HG03558 (cell line): ENCODE results near the gene SNX32.

Source experiments
- ATAC-seq: cut with Tn5 transposase; IDR thresholded peaks from one replicate; pipeline ENCODE4 v1.9.1; 2021; ENCODE audit warnings: moderate number of reproducible peaks; ENCODE audit not compliant: unreplicated experiment; ENCODE audit errors: extremely low read depth

The SNX32 gene

GRCh38 chr11:65854852-65855837 lies 21.4 kb downstream of the SNX32 start:
- ATAC-seq, result no peak

DNA sequence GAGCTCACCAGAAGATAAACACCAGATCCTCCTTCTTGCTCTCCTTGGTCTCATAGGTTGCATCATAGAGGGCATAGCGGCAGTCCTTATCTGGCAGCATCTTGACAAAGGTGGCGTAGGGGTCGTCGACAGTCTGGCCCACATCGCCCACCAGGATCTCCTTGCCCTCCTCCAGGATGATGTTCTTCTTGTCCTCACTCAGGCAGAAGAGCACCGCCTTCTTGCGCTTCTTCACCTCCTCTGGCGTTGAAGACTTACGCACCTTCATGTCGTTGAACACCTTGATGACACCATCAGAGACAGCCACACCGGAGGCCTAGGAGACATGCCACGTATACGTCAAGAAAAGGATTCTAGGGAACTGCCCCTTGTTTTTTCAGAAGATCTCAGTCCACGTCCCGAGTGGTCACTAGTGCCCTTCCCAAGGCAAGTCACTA lies 22.2 kb downstream of the SNX32 start:
- ATAC-seq, result no peak

- ATAC-seq, result no peak
These were observed 23.1 kb downstream of the SNX32 start for GRCh38 chr11:65856689-65857499.

GRCh38 chr11:65857500-65857852 lies 23.7 kb downstream of the SNX32 start:
- no peak for ATAC-seq

GRCh38 chr11:65857853-65858680 lies 24.3 kb downstream of the SNX32 start, which contains the start of gene CFL1:
TSS of gene CFL1 (minus strand) at chr11:65858180. CDS start at chr11:65858099, 81 bp downstream.
- peak; percentile 26 for ATAC-seq

- ATAC-seq, result no peak
These were observed 24.9 kb downstream of the SNX32 start for GRCh38 chr11:65858681-65859087.

- peak; percentile 31 for ATAC-seq
These were observed 25.5 kb downstream of the SNX32 start for GRCh38 chr11:65859095-65859811.

- no peak for ATAC-seq
These were observed 26.1 kb downstream of the SNX32 start for GRCh38 chr11:65859812-65860277.

GRCh38 chr11:65860278-65861164 lies 26.8 kb downstream of the SNX32 start, which contains the start of gene MUS81:
TSS of gene MUS81 (plus strand) at chr11:65860433. CDS start at chr11:65860754, 321 bp downstream.
- no peak for ATAC-seq

DNA sequence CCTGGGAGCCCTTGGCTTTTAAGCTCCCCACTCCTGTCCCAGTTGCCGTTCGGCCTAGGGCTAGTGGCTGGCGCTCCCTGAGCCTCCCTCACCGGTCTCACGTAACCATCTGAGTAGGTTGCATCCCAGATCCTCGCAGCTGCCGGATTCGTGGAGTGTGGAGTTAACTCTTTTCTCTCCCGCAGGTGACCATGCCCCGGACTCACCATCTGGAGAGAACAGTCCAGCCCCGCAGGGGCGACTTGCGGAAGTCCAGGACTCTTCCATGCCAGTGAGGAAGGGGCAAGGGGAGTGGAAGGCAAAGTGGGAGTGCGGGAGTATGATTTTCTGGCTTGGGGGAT lies 27.4 kb downstream of the SNX32 start:
- ATAC-seq, result no peak

- ATAC-seq, result no peak
These were observed 27.9 kb downstream of the SNX32 start for GRCh38 chr11:65861533-65862183.

DNA sequence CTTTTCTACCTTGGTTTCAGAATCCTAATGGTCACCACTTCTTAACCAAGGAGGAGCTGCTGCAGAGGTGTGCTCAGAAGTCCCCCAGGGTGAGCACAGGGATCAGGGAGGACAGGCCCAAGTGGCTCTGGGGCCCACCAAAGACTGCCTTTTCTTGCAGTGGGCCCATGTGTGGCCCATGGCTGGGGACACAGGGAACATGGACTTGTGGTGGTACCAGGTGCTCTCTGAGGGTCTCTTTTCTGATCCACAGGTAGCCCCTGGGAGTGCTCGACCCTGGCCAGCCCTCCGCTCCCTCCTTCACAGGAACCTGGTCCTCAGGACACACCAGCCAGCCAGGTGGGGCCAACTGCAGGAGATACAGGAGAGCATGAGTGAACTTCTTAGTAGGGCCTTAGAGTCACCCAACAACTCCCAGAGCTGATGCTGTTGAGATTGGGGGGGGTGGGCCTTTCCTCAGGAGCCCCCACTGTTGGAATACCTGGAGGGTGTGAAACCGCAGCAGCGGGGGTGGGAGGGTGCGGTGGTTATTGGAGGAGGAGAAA lies 28.5 kb downstream of the SNX32 start:
- no peak for ATAC-seq

DNA sequence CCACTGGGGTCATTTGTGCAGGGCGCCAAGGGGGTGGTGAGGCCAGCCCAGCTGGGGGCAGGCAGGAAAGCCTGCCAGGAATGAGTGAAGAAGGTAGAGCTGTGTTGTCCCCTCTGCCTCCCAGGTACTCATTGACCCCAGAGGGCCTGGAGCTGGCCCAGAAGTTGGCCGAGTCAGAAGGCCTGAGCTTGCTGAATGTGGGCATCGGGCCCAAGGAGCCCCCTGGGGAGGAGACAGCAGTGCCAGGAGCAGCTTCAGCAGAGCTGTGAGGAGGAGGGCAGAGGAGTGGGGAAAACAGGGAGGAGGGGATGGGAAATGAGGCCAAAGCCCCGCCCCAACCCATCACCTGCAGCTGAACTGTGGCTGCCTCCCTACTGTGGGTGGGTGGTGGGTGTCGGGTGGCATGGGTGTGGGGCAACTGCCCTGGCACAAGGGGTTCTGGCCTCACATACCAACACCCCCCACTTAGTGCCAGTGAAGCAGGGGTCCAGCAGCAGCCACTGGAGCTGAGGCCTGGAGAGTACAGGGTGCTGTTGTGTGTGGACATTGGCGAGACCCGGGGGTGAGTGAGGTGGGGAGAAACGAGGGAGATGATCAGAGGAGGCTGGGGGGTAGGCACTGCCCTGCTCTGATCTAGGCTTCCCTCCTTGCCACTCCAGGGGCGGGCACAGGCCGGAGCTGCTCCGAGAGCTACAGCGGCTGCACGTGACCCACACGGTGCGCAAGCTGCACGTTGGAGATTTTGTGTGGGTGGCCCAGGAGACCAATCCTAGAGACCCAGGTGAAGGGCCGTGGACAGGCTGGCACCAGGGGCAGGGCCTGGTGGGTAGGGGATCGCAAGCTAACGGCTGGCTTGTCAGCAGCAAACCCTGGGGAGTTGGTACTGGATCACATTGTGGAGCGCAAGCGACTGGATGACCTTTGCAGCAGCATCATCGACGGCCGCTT lies 29.5 kb downstream of the SNX32 start:
- no peak for ATAC-seq

GRCh38 chr11:65863889-65864705 lies 30.3 kb downstream of the SNX32 start:
- ATAC-seq, result no peak

GRCh38 chr11:65864706-65865471 lies 31.1 kb downstream of the SNX32 start:
- ATAC-seq, result no peak
